Measurements from ENCODE around the gene STXBP6.

Gene STXBP6

DNA sequence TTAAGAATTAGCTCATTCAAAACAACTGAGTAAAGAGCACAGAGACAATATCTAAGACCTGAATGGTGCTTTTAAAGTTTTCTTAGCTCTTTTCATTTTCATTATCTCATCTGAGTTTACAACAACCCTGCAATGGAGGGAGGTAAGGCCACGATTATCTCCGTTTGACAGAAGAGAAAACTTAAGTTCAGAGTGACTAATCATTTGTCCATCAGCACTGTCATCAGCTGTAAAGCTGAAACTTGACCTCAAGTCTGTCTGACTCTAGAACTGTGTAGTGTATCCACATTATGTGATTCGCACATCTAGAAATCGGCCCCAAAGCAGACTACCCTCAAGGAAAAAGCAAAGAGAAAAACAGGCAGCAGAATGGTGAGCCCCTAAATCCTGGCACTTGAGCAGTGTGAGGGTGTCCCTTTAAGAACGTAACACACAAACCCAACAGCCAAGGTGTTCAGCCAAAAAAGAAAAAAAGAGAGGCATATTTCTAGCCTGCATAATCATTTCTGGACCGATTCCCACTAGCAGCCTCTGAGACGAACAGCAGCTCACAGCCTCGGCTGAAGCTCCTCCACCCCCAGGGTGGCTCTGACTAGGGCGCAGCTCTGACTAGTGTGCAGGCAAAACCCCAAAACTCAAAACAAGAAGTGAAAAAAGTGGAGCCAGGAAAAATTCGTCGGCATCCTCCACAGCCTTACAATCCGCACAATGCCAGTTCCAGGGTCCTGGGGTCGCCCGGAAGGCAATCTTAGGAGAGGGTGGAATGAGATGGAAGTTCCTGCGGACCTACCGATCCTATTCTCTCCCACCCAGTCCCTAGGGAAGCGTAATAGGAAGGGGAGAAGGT, 1.6 kb downstream of the STXBP6 start:
- Histone ChIP-seq H4K20me1 (ENCODE audit: control insufficient read depth, insufficient read depth, low read depth, low read length) (no peaks in the 10 kb centered on the region), H3K27ac (ENCODE audit: low read depth, low read length) (no peak overlapping the region), H3K4me2 (ENCODE audit: low read length) (no peak overlapping the region), H3K27me3 (ENCODE audit: control insufficient read depth, low read length) (no peaks in the 10 kb centered on the region), H3K36me3 (ENCODE audit: control insufficient read depth, low read length) (no peaks in the 10 kb centered on the region), H3F3A (ENCODE audit: control insufficient read depth, insufficient read depth) (no peaks in the 10 kb centered on the region), H3K9me3 (ENCODE audit: control insufficient read depth, insufficient read depth, low read length) (no peaks in the 10 kb centered on the region; the same call in 1 of the 2 replicates), H3K4me3 (ENCODE audit: low read length) (no peak overlapping the region), H3K4me1 (ENCODE audit: control insufficient read depth, low read length) (no peaks in the 10 kb centered on the region), H3K9me2 (replicated peaks; ENCODE audit: control insufficient read depth, low read length) (no peaks in the 10 kb centered on the region), H3K79me2 (ENCODE audit: control insufficient read depth, low read length) (no peaks in the 10 kb centered on the region)
- no peak for TF ChIP-seq EZH2phosphoT487 (IDR thresholded peaks at IDR 0.05; ENCODE audit: borderline replicate concordance, low read length)
- TF ChIP-seq, protein P1, sequence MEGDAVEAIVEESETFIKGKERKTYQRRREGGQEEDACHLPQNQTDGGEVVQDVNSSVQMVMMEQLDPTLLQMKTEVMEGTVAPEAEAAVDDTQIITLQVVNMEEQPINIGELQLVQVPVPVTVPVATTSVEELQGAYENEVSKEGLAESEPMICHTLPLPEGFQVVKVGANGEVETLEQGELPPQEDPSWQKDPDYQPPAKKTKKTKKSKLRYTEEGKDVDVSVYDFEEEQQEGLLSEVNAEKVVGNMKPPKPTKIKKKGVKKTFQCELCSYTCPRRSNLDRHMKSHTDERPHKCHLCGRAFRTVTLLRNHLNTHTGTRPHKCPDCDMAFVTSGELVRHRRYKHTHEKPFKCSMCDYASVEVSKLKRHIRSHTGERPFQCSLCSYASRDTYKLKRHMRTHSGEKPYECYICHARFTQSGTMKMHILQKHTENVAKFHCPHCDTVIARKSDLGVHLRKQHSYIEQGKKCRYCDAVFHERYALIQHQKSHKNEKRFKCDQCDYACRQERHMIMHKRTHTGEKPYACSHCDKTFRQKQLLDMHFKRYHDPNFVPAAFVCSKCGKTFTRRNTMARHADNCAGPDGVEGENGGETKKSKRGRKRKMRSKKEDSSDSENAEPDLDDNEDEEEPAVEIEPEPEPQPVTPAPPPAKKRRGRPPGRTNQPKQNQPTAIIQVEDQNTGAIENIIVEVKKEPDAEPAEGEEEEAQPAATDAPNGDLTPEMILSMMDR (IDR thresholded peaks at IDR 0.05; ENCODE audit: low read depth, low read length, poor library complexity, severe bottlenecking), result no peak

DNA sequence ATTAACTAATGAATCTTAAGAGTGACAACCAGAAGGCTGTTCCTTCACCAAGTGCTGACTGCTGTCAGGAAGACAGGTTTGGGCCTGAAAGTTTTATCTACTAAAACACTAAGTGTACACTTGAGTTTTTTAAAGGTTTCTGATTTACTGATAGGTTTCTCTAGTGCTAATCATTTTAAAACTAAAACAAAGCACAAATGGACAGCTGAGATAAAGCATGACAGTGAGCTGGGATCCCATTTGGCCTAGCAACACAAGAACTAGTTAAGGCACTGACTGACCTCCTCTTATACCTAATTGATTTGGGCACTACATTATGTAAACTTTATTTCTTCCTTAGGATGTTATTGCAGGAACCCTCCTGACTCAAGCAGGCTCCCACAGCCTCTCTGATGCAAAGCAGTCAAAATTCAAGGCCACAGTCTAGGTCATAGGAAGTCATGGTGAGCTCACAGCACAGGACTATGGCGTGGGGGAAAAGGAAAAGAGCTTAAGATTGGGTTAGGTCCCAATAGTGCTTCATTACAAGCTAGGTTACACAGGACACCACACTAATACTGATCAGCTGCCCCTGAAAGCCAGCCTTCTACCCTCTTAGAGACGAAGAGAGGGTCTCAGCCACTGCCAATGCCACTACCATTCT, 3.5 kb downstream of the STXBP6 start:
- Histone ChIP-seq H4K20me1 (ENCODE audit: control insufficient read depth, insufficient read depth, low read depth, low read length) (no peaks in the 10 kb centered on the region), H3F3A (ENCODE audit: control insufficient read depth, insufficient read depth) (no peaks in the 10 kb centered on the region), H3K36me3 (ENCODE audit: control insufficient read depth, low read length) (no peaks in the 10 kb centered on the region), H3K79me2 (ENCODE audit: control insufficient read depth, low read length) (no peaks in the 10 kb centered on the region), H3K4me2 (ENCODE audit: low read length) (no peak overlapping the region), H3K27me3 (ENCODE audit: control insufficient read depth, low read length) (no peaks in the 10 kb centered on the region), H3K27ac (ENCODE audit: low read depth, low read length) (no peak overlapping the region), H3K9me2 (replicated peaks; ENCODE audit: control insufficient read depth, low read length) (no peaks in the 10 kb centered on the region), H3K9me3 (ENCODE audit: control insufficient read depth, insufficient read depth, low read length) (no peaks in the 10 kb centered on the region; the same call in 1 of the 2 replicates), H3K4me3 (ENCODE audit: low read length) (no peak overlapping the region), H3K4me1 (ENCODE audit: control insufficient read depth, low read length) (no peaks in the 10 kb centered on the region)
- TF ChIP-seq, protein P1 (IDR thresholded peaks at IDR 0.05; ENCODE audit: low read depth, low read length, poor library complexity, severe bottlenecking), result no peak
- no peak for TF ChIP-seq EZH2phosphoT487 (IDR thresholded peaks at IDR 0.05; ENCODE audit: borderline replicate concordance, low read length)

DNA sequence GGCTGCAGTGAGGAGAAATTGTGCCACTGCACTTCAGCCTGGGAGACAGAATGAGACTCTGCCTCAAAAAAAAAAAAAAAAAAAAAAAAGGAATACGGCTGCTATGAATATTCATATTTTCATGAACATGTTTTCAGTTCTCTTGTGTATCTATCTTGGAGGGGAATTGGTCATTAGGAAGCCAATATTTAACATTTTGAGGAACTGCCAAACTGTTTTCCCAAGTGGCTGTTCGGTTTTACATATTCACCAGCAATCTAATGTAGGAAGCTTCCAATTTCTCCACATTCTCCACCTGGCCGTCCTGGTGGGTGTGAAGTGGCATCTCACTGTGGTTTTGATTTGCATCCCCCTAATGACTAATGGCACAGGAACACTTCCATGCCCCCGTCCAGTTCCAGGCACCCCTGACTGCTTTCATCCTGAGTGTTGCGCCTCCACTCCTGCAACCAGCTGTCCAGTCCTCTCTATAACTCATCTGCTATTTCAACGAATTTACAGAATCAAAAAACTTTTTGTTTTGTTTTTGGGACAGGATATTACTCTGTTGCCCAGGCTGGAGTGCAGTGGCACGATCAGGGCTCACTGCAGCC, 5.7 kb downstream of the STXBP6 start:
- Histone ChIP-seq H3K4me2 (ENCODE audit: low read length) (no peak overlapping the region), H3K9me3 (ENCODE audit: control insufficient read depth, insufficient read depth, low read length) (no peaks in the 10 kb centered on the region; the same call in 1 of the 2 replicates), H3K36me3 (ENCODE audit: control insufficient read depth, low read length) (no peaks in the 10 kb centered on the region), H3K4me1 (ENCODE audit: control insufficient read depth, low read length) (no peaks in the 10 kb centered on the region), H3K4me3 (ENCODE audit: low read length) (no peak overlapping the region), H3K9me2 (replicated peaks; ENCODE audit: control insufficient read depth, low read length) (no peaks in the 10 kb centered on the region), H3F3A (ENCODE audit: control insufficient read depth, insufficient read depth) (no peaks in the 10 kb centered on the region), H3K79me2 (ENCODE audit: control insufficient read depth, low read length) (no peaks in the 10 kb centered on the region), H3K27ac (ENCODE audit: low read depth, low read length) (no peak overlapping the region), H4K20me1 (ENCODE audit: control insufficient read depth, insufficient read depth, low read depth, low read length) (no peaks in the 10 kb centered on the region), H3K27me3 (ENCODE audit: control insufficient read depth, low read length) (no peaks in the 10 kb centered on the region)
- TF ChIP-seq, protein P1 (IDR thresholded peaks at IDR 0.05; ENCODE audit: low read depth, low read length, poor library complexity, severe bottlenecking), result no peak
